H1 (cell line): ENCODE measurements around the gene PHC3. TPM values are rescaled to one million over a fixed set of nuclear protein-coding genes. Genes with fewer than 3 reads are reported as not detected.

ENCODE experiments used
- CTCF ChIA-PET: fragments of 300-600 bp; sonication (Branson Sonifier 250); formaldehyde crosslinking; loops from one replicate; lab custom pipeline; 2021; ENCODE audit not compliant: partially characterized antibody; lab: Charles Lee
- POLR2A ChIA-PET: fragments of 300-600 bp; sonication (Branson Sonifier 250); formaldehyde crosslinking; loops from one replicate; lab custom pipeline; 2021; ENCODE audit warnings: inconsistent platforms; ENCODE audit not compliant: partially characterized antibody; lab: Charles Lee
- DNase-seq, 2 experiments: peaks; one replicate each; pipeline versions ENCODE4 v3.0.0 to v3.0.0-alpha.2; 2010 to 2022; ENCODE audit warnings: low spot score in 2 of 2, low read depth in 1 of 2, mixed read lengths in 1 of 2
- FAIRE-seq: peaks from 2 replicates; lab custom pipeline; 2011; peaks lifted over from hg19 to GRCh38; lab: Jason Lieb, UNC
- H2AFZ ChIP-seq: 2 replicates; pipeline ENCODE4 v1.8.1; 2012; ENCODE audit warnings: low read length, inconsistent platforms
- H2AK5ac ChIP-seq: 2 replicates; pipeline ENCODE4 v1.6.1; 2013; ENCODE audit warnings: low read depth, low read length
- H2BK120ac ChIP-seq: replicated peaks from 2 replicates; pipeline ENCODE3; 2013; ENCODE audit warnings: low read depth, low read length, inconsistent platforms
- H2BK12ac ChIP-seq: 2 replicates; pipeline ENCODE4 v1.6.1; 2013; ENCODE audit warnings: low read depth, low read length
- H2BK15ac ChIP-seq: 2 replicates; pipeline ENCODE4 v1.6.1; 2013; ENCODE audit warnings: low read length
- H2BK20ac ChIP-seq: 2 replicates; pipeline ENCODE4 v1.6.1; 2013; ENCODE audit warnings: low read length
- H2BK5ac ChIP-seq: 2 replicates; pipeline ENCODE4 v1.6.1; 2013; ENCODE audit warnings: low read depth, low read length
- H3K14ac ChIP-seq: 2 replicates; pipeline ENCODE4 v1.6.1; 2013; ENCODE audit warnings: inconsistent platforms; ENCODE audit not compliant: insufficient read length
- H3K18ac ChIP-seq: 2 replicates; pipeline ENCODE4 v1.6.1; 2013; ENCODE audit warnings: low read length; ENCODE audit errors: extremely low read depth
- H3K23ac ChIP-seq: 2 replicates; pipeline ENCODE4 v1.6.1; 2013; ENCODE audit warnings: inconsistent platforms; ENCODE audit not compliant: insufficient read length
- H3K23me2 ChIP-seq: 2 replicates; pipeline ENCODE4 v1.6.1; 2013; ENCODE audit warnings: low read depth, low read length
- H3K27ac ChIP-seq: 2 replicates; pipeline ENCODE4 v1.6.1; 2011; ENCODE audit warnings: low read depth, low read length, inconsistent platforms
- H3K27me3 ChIP-seq, 4 experiments: replicated peaks in 1 of 4; 1 replicate in 1 of 4; 2 replicates in 3 of 4; pipeline versions ENCODE4 v1.6.1 to v1.8.1; 2011 to 2013; ENCODE audit warnings: low read length in 3 of 4, mild to moderate bottlenecking in 3 of 4, inconsistent platforms in 2 of 4, mixed read lengths in 2 of 4, moderate library complexity in 1 of 4; ENCODE audit not compliant: control insufficient read depth in 3 of 4, insufficient read depth in 3 of 4; ENCODE audit errors: extremely low read depth in 1 of 4
- H3K36me3 ChIP-seq, 4 experiments: 2 replicates each; pipeline versions ENCODE4 v1.6.1 to v1.8.1; 2011 to 2013; ENCODE audit warnings: mild to moderate bottlenecking in 4 of 4, low read length in 3 of 4, moderate library complexity in 2 of 4, control low read depth in 1 of 4, inconsistent platforms in 1 of 4; ENCODE audit not compliant: insufficient read depth in 4 of 4, control insufficient read depth in 2 of 4
- H3K4ac ChIP-seq: replicated peaks from 2 replicates; pipeline ENCODE3; 2013; ENCODE audit warnings: low read length, low read depth, mixed read lengths, inconsistent platforms; ENCODE audit not compliant: insufficient read length
- H3K4me1 ChIP-seq, 4 experiments: replicated peaks in 1 of 4; 1 replicate in 1 of 4; 2 replicates in 3 of 4; pipeline versions ENCODE4 v1.6.1 to v1.8.1; 2011 to 2013; ENCODE audit warnings: low read length in 3 of 4, inconsistent platforms in 2 of 4, mixed read lengths in 1 of 4; ENCODE audit not compliant: insufficient read depth in 4 of 4, control insufficient read depth in 3 of 4
- H3K4me2 ChIP-seq, 2 experiments: 2 replicates each; pipeline versions ENCODE4 v1.6.1 to v1.8.1; 2011 to 2013; ENCODE audit warnings: low read depth in 2 of 2, low read length in 2 of 2, control low read depth in 1 of 2, inconsistent platforms in 1 of 2, mild to moderate bottlenecking in 1 of 2; ENCODE audit not compliant: insufficient read depth in 1 of 2
- H3K4me3 ChIP-seq, 4 experiments: fragments of 200-600, 300-600 bp in 1 of 4; sonication (generic), shearing (Covaris generic), sonication (Bioruptor Twin) in 1 of 4; 2 replicates each; pipeline versions ENCODE4 v1.5.1 to v1.8.1; 2011 to 2016; ENCODE audit warnings: low read length in 4 of 4, low read depth in 3 of 4, control low read depth in 2 of 4, inconsistent platforms in 2 of 4, mild to moderate bottlenecking in 2 of 4, mixed read lengths in 1 of 4, moderate library complexity in 1 of 4; ENCODE audit not compliant: insufficient read depth in 2 of 4; ENCODE audit errors: extremely low read depth in 1 of 4
- H3K56ac ChIP-seq: replicated peaks from 2 replicates; pipeline ENCODE3; 2013; ENCODE audit warnings: low read depth, mild to moderate bottlenecking, mixed read lengths, low read length, inconsistent platforms; ENCODE audit not compliant: insufficient read length
- H3K79me1 ChIP-seq: 2 replicates; pipeline ENCODE4 v1.6.1; 2013; ENCODE audit warnings: low read depth, low read length, control low read depth
- H3K79me2 ChIP-seq, 2 experiments: 2 replicates each; pipeline versions ENCODE4 v1.6.1 to v1.8.1; 2012 to 2013; ENCODE audit warnings: low read length in 2 of 2, mild to moderate bottlenecking in 2 of 2, inconsistent platforms in 1 of 2; ENCODE audit not compliant: insufficient read depth in 2 of 2, control insufficient read depth in 1 of 2
- H3K9ac ChIP-seq, 4 experiments: replicated peaks in 1 of 4; 1 replicate in 1 of 4; 2 replicates in 3 of 4; pipeline versions ENCODE4 v1.6.1 to v1.8.1; 2011 to 2013; ENCODE audit warnings: low read depth in 3 of 4, low read length in 3 of 4, control low read depth in 2 of 4, mild to moderate bottlenecking in 2 of 4, moderate library complexity in 2 of 4, inconsistent platforms in 1 of 4; ENCODE audit errors: extremely low read depth in 1 of 4
- H3K9me3 ChIP-seq, 2 experiments: 2 replicates each; pipeline versions ENCODE4 v1.6.1 to v1.8.1; 2012 to 2013; ENCODE audit warnings: mild to moderate bottlenecking in 2 of 2, moderate library complexity in 2 of 2, control low read depth in 1 of 2, inconsistent platforms in 1 of 2, low read depth in 1 of 2, low read length in 1 of 2, mixed read lengths in 1 of 2; ENCODE audit not compliant: insufficient read depth in 2 of 2
- H4K20me1 ChIP-seq, 2 experiments: replicated peaks in 1 of 2; 2 replicates each; pipeline versions ENCODE3 to v1.8.1; 2011 to 2013; ENCODE audit warnings: inconsistent platforms in 2 of 2, low read length in 2 of 2, mild to moderate bottlenecking in 1 of 2; ENCODE audit not compliant: insufficient read depth in 2 of 2, control insufficient read depth in 1 of 2
- H4K5ac ChIP-seq: 2 replicates; pipeline ENCODE4 v1.6.1; 2013; ENCODE audit warnings: low read length, low read depth, mixed read lengths, inconsistent platforms; ENCODE audit not compliant: insufficient read length
- H4K8ac ChIP-seq: 2 replicates; pipeline ENCODE4 v1.8.0; 2013; ENCODE audit warnings: mild to moderate bottlenecking, moderate library complexity, low read length, inconsistent platforms; ENCODE audit not compliant: insufficient read depth; ENCODE audit errors: extremely low read depth
- H4K91ac ChIP-seq: replicated peaks from 2 replicates; pipeline ENCODE3; 2013; ENCODE audit warnings: low read length, mixed read lengths, inconsistent platforms; ENCODE audit not compliant: insufficient read length
- BCL11A ChIP-seq, 2 experiments: IDR thresholded peaks; one replicate each; pipeline ENCODE4 v1.6.1; 2011; ENCODE audit warnings: low read depth in 2 of 2, low read length in 2 of 2, mild to moderate bottlenecking in 2 of 2
- CREB1 ChIP-seq: IDR thresholded peaks from 2 replicates; pipeline ENCODE4 v1.6.1; 2012; ENCODE audit warnings: inconsistent platforms
- CTBP2 ChIP-seq: IDR thresholded peaks from 2 replicates; pipeline ENCODE4 v1.7.0; 2011; ENCODE audit warnings: borderline replicate concordance, mild to moderate bottlenecking, moderate library complexity, mixed read lengths, low read length; ENCODE audit not compliant: insufficient read depth, insufficient read length
- CTCF ChIP-seq, 3 experiments: IDR thresholded peaks; 1 replicate in 2 of 3; 2 replicates in 1 of 3; pipeline versions ENCODE4 v1.5.1 to v1.6.1; 2011; ENCODE audit warnings: low read length in 3 of 3, mild to moderate bottlenecking in 3 of 3, inconsistent platforms in 2 of 3, low read depth in 1 of 3, moderate library complexity in 1 of 3; ENCODE audit not compliant: insufficient read depth in 1 of 3; ENCODE audit errors: control extremely low read depth in 1 of 3
- HDAC2 ChIP-seq, 2 experiments: fragments of 300-600 bp in 1 of 2; sonication (generic) in 1 of 2; IDR thresholded peaks; 2 replicates each; pipeline ENCODE4 v1.6.1; 2011 to 2012; ENCODE audit warnings: low read depth in 2 of 2, low read length in 2 of 2, mild to moderate bottlenecking in 2 of 2, moderate library complexity in 2 of 2, borderline replicate concordance in 1 of 2, inconsistent platforms in 1 of 2
- HDAC6 ChIP-seq: IDR thresholded peaks from one replicate; pipeline ENCODE4 v1.7.1; 2012; ENCODE audit warnings: low read depth, mild to moderate bottlenecking, inconsistent platforms, low read length, moderate library complexity
- KDM4A ChIP-seq: IDR thresholded peaks from one replicate; pipeline ENCODE4 v1.7.1; 2012; ENCODE audit warnings: low read depth, mild to moderate bottlenecking, moderate library complexity, low read length, inconsistent platforms; ENCODE audit not compliant: severe bottlenecking
- NANOG ChIP-seq: IDR thresholded peaks from 2 replicates; pipeline ENCODE4 v1.6.1; 2011; ENCODE audit warnings: low read length, low read depth, mild to moderate bottlenecking, inconsistent platforms; ENCODE audit not compliant: insufficient read depth, poor library complexity, severe bottlenecking
- RFX5 ChIP-seq: IDR thresholded peaks from 2 replicates; pipeline ENCODE4 v1.6.1; 2011; ENCODE audit warnings: low read depth, low read length, improper control_type of control experiment, borderline replicate concordance
- SP4 ChIP-seq: IDR thresholded peaks from 2 replicates; pipeline ENCODE4 v1.6.1; 2012; ENCODE audit warnings: low read length, inconsistent platforms
- SUZ12 ChIP-seq: fragments of 200-600 bp; sonication (generic); IDR thresholded peaks from 2 replicates; pipeline ENCODE4 v1.6.1; 2012; ENCODE audit warnings: mild to moderate bottlenecking, inconsistent platforms, low read length, moderate library complexity, mixed read lengths
- WGBS, 2 experiments: shearing (Covaris generic) in 1 of 2; methylation state at CpG; one replicate each; pipeline versions ENCODE4 v1.1.6 to v1.1.7; 2013 to 2015; ENCODE audit warnings: low lambda C conversion rate in 2 of 2, mixed read lengths in 2 of 2, inconsistent platforms in 1 of 2, low coverage in 1 of 2, missing lambda C conversion rate in 1 of 2; ENCODE audit not compliant: insufficient replicate concordance in 2 of 2, insufficient coverage in 1 of 2, insufficient read length in 1 of 2; ENCODE audit errors: extremely low coverage in 1 of 2, missing lambda C conversion rate in 1 of 2; 5-methylcytosine and 5-hydroxymethylcytosine counted together
- polyA plus RNA-seq, 7 experiments: library from polyadenylated mRNA; depleted of rRNA in 3 of 7; stranded (reverse) in 5 of 7; unstranded in 2 of 7; fragments of >200 nt in 5 of 7; fragments of 200-250 nt in 2 of 7; gene quantifications; 1 replicate in 5 of 7; 2 replicates in 1 of 7; 4 replicates in 1 of 7; pipeline versions ENCODE4 v1.2.1 to v1.2.3, GENCODE V29; 2011 to 2013; ENCODE audit warnings: missing spikeins in 2 of 7, mixed read lengths in 2 of 7
- total RNA-seq: library from RNA; stranded (reverse); fragmentation: NEBNext Ultra II Directional; extraction: Animal tissue kit (Norgen Biotek cat#: 25700); gene quantifications from 2 replicates; pipeline ENCODE4 v1.2.1, GENCODE V29; 2021

Gene PHC3
- total and polyA plus RNA-seq, 2 of the 8 experiments (the other 6 are each of a cell fraction or from before 2014, with no cell fraction given), result 26.4 to 29.2 TPM

GRCh38 chr3:170220871-170221270, 39.3 kb upstream of the PHC3 start:
- no peaks in the 10 kb centered on the region for H4K20me1 ChIP-seq
- no peak overlapping the region for H2AK5ac ChIP-seq
- H3K4me3 ChIP-seq, result no peak overlapping the region
- no peak overlapping the region for H3K27ac ChIP-seq
- H4K5ac ChIP-seq, result no peak overlapping the region
- FAIRE-seq, result no peak
- no peak overlapping the region for H3K18ac ChIP-seq
- peaks cover 4% of the 10 kb centered on the region for H3K23me2 ChIP-seq
- H3K9ac ChIP-seq, result no peak overlapping the region
- DNase-seq, result no peak
- no peak overlapping the region for H2BK120ac ChIP-seq
- H3K27me3 ChIP-seq, result no peaks in the 10 kb centered on the region
- H3K4ac ChIP-seq, result no peak overlapping the region
- H3K56ac ChIP-seq, result no peak overlapping the region
- H2BK20ac ChIP-seq, result no peak overlapping the region
- no peak overlapping the region for H4K8ac ChIP-seq
- no peak overlapping the region; a peak in 1 of 4 replicates for H3K4me2 ChIP-seq
- 87% methylated on average over 4 of the region's 4 CpGs; no CpG with 5 or more reads in 1 of the 2 experiments for WGBS, 2 experiments
- no peak overlapping the region for H2BK15ac ChIP-seq
- CTCF ChIA-PET, result interaction anchor here (0.6 kb wide), 1 partner anchor 96 kb away, joined by 3 read pairs; no protein-coding TSS in a partner anchor
- no peak overlapping the region for H4K91ac ChIP-seq
- no peak overlapping the region for H2BK5ac ChIP-seq
- POLR2A ChIA-PET, result interaction anchor here (2.0 kb wide), 1 partner anchor 40 kb away, joined by 7 read pairs; the partner anchor contains the start of gene PHC3
- H2AFZ ChIP-seq, result no peak overlapping the region
- peaks cover 0 to 30% of the 10 kb centered on the region in 2 experiments; a peak in 2 of 4 replicates for H3K79me2 ChIP-seq
- no peaks in the 10 kb centered on the region for H3K9me3 ChIP-seq
- H3K79me1 ChIP-seq, result no peaks in the 10 kb centered on the region
- H3K4me1 ChIP-seq, result no peaks in the 10 kb centered on the region; a peak in 3 of 7 replicates
- no peak overlapping the region for H2BK12ac ChIP-seq
- no peaks in the 10 kb centered on the region for H3K36me3 ChIP-seq
- H3K14ac ChIP-seq, result no peak overlapping the region
- H3K23ac ChIP-seq, result no peak overlapping the region
- TF ChIP-seq RFX5 (no peak), SP4 (no peak), SUZ12 (no peak), CTBP2 (no peak), CREB1 (no peak), NANOG (no peak), CTCF (IDR thresholded peaks at IDR 0.05; ENCODE audit: control extremely low read depth in 1 of 3, insufficient read depth in 1 of 3, low read depth in 1 of 3, low read length in 3 of 3) (no peak), KDM4A (no peak), HDAC6 (no peak), BCL11A (IDR thresholded peaks at IDR 0.05; ENCODE audit: low read depth in 2 of 2, low read length in 2 of 2) (no peak), HDAC2 (IDR thresholded peaks at IDR 0.05; ENCODE audit: borderline replicate concordance in 1 of 2, low read depth in 2 of 2, low read length in 2 of 2) (no peak)
